Sigmoid colon (tissue), 4 donors: ENCODE measurements around the gene SNTN.

Experiments used
- POLR2A ChIP-seq, 2 donors: fragments of 450-650 bp; IDR thresholded peaks; one replicate each; pipeline ENCODE4 v1.6.1; 2016; ENCODE audit warnings: antibody characterized with exemption in 2 of 2, mild to moderate bottlenecking in 2 of 2, moderate library complexity in 2 of 2
- POLR2AphosphoS5 ChIP-seq, 4 donors: sonication (generic); formaldehyde crosslinking; IDR thresholded peaks; one replicate each; pipeline ENCODE4 v1.6.1; 2017; ENCODE audit warnings: antibody characterized with exemption in 4 of 4
- TF ChIP-seq, protein P1 (sequence below), 4 experiments: fragments of 450-650 bp in 3 of 4; fragments of 200-600 bp in 1 of 4; IDR thresholded peaks; one replicate each; pipeline ENCODE4 v1.5.1; 2016 to 2019; ENCODE audit warnings: antibody characterized with exemption in 4 of 4, mild to moderate bottlenecking in 3 of 4, moderate library complexity in 2 of 4

DNA sequence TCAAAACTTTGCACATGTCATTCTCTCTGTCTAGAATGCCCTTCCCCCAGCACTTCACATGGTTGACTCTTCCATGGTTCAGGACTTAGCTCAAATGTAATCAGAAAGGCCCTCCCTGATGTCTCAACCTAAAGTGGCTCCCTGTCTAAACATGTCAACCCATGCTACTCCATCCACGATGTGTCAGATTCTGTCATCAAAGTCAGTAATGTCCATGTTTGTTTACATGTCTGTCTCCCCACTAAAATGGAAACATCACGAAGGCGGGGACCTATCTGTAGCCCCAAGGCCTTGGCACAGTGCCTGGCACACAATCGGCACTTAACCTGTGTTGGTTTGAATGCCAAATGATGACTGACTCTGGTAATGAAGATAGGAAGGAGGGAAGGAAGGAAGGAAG is 20.8 kb upstream of the SNTN start:
- TF ChIP-seq POLR2A (IDR thresholded peaks at IDR 0.05) (no peak), POLR2AphosphoS5 (IDR thresholded peaks at IDR 0.05) (no peak)
- TF ChIP-seq, protein P1, sequence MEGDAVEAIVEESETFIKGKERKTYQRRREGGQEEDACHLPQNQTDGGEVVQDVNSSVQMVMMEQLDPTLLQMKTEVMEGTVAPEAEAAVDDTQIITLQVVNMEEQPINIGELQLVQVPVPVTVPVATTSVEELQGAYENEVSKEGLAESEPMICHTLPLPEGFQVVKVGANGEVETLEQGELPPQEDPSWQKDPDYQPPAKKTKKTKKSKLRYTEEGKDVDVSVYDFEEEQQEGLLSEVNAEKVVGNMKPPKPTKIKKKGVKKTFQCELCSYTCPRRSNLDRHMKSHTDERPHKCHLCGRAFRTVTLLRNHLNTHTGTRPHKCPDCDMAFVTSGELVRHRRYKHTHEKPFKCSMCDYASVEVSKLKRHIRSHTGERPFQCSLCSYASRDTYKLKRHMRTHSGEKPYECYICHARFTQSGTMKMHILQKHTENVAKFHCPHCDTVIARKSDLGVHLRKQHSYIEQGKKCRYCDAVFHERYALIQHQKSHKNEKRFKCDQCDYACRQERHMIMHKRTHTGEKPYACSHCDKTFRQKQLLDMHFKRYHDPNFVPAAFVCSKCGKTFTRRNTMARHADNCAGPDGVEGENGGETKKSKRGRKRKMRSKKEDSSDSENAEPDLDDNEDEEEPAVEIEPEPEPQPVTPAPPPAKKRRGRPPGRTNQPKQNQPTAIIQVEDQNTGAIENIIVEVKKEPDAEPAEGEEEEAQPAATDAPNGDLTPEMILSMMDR (IDR thresholded peaks at IDR 0.05): no peak
